Panc1 (cell line): ENCODE results near the gene WFIKKN1. TPM values are rescaled to one million over a fixed set of nuclear protein-coding genes. Genes with fewer than 3 reads are reported as not detected.

Experiments
- ATAC-seq: fragments of 200-7000 bp; cut with Tn5 transposase; 2 replicates; pipeline ENCODE4 v1.9.1; 2020; ENCODE audit warnings: mild to moderate bottlenecking, moderate library complexity
- BruUV-seq: library from RNA; stranded (reverse); fragments of 400-500 nt; replicated peaks from 2 replicates; lab custom pipeline; 2021; lab: Mats Ljungman, UMichigan
- CTCF ChIA-PET: fragments of 300-600 bp; sonication (Branson Sonifier 250); formaldehyde crosslinking; loops from one replicate; lab custom pipeline; 2022; ENCODE audit warnings: antibody characterized with exemption; lab: Charles Lee
- POLR2A ChIA-PET: fragments of 300-600 bp; sonication (Branson Sonifier 250); formaldehyde crosslinking; loops from one replicate; lab custom pipeline; 2022; ENCODE audit warnings: antibody characterized with exemption; lab: Charles Lee
- DNase-seq: peaks from one replicate; pipeline ENCODE4 v3.0.0-alpha.2; 2010; ENCODE audit warnings: low read depth, low spot score
- H3K27ac ChIP-seq: 2 replicates; pipeline ENCODE4 v1.5.1; 2011; ENCODE audit warnings: mild to moderate bottlenecking, low read length, inconsistent platforms
- H3K27me3 ChIP-seq: fragments of 200-500 bp; sonication (Bioruptor generic); 2 replicates; pipeline ENCODE4 v1.6.0; 2014; ENCODE audit warnings: low read length, inconsistent platforms; ENCODE audit not compliant: control insufficient read depth, insufficient read depth
- H3K36me3 ChIP-seq: fragments of 200-500 bp; sonication (Bioruptor generic); 2 replicates; pipeline ENCODE4 v1.5.1; 2014; ENCODE audit warnings: inconsistent platforms, mild to moderate bottlenecking, low read length, moderate library complexity; ENCODE audit not compliant: control insufficient read depth, insufficient read depth
- H3K4me1 ChIP-seq: 2 replicates; pipeline ENCODE4 v1.5.1; 2011; ENCODE audit warnings: inconsistent platforms, mild to moderate bottlenecking, low read length, moderate library complexity; ENCODE audit not compliant: control insufficient read depth, insufficient read depth
- H3K4me3 ChIP-seq, 2 experiments: 2 replicates each; pipeline ENCODE4 v1.5.1; 2011 to 2012; ENCODE audit warnings: low read depth in 2 of 2, low read length in 2 of 2, mild to moderate bottlenecking in 2 of 2, inconsistent platforms in 1 of 2, moderate library complexity in 1 of 2
- H3K9me3 ChIP-seq: fragments of 200-500 bp; sonication (Bioruptor generic); 2 replicates; pipeline ENCODE4 v1.5.1; 2014; ENCODE audit warnings: low read depth, mild to moderate bottlenecking, inconsistent platforms, low read length, moderate library complexity; ENCODE audit not compliant: control insufficient read depth, insufficient read depth
- POLR2AphosphoS5 ChIP-seq: IDR thresholded peaks from 2 replicates; pipeline ENCODE4 v1.6.1; 2012; ENCODE audit warnings: mild to moderate bottlenecking, low read depth, low read length, moderate library complexity
- SIN3A ChIP-seq: IDR thresholded peaks from 2 replicates; pipeline ENCODE4 v1.6.1; 2012; ENCODE audit warnings: low read depth, mild to moderate bottlenecking, low read length, moderate library complexity, borderline replicate concordance; ENCODE audit not compliant: insufficient read depth
- TCF7L2 ChIP-seq: IDR thresholded peaks from 2 replicates; pipeline ENCODE4 v1.6.1; 2011; ENCODE audit warnings: mild to moderate bottlenecking, low read depth, low read length, inconsistent platforms
- in situ Hi-C: cut with HindIII; loops from 2 replicates; pipeline ENCODE4 v1.10.0; 2016; ENCODE audit warnings: low sequenced_read_pairs, low pct_unique_long_range_greater_than_20kb
- intact Hi-C: fragments of 100-400 bp; cut with micrococcal nuclease; formaldehyde crosslinking; loops from one replicate; pipeline ENCODE4 v1.10.0; 2022; ENCODE audit not compliant: unreplicated experiment
- total RNA-seq: library from RNA; stranded (reverse); gene quantifications from one replicate; pipeline ENCODE4 v1.2.1, GENCODE V29; 2021; ENCODE audit not compliant: unreplicated experiment
- TF ChIP-seq, protein P1 (sequence below): fragments of 450-650 bp; IDR thresholded peaks from 2 replicates; pipeline ENCODE4 v1.5.1; 2017; ENCODE audit warnings: mild to moderate bottlenecking
- TF ChIP-seq, protein P2 (sequence below), 2 experiments: IDR thresholded peaks; 2 replicates each; pipeline ENCODE4 v1.6.1; 2011 to 2012; ENCODE audit warnings: low read depth in 2 of 2, control low read depth in 1 of 2, low read length in 1 of 2, mild to moderate bottlenecking in 1 of 2, moderate library complexity in 1 of 2; ENCODE audit not compliant: insufficient read depth in 1 of 2

WFIKKN1 gene
- total RNA-seq, 1 experiment from 2014 or later = 2.0 TPM

DNA sequence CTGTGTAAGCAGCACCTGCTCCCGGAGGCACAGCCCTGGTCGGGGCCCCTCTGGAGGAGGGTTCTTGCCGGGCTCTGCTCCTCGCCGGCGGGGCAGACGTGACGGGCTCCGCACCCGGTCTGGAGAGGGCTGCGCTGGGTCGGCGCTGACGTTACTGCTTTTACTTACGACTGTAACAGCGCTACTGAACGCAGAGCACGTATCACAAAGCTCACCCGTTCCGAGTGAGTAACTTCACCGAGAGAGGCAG lies 42.2 kb upstream of the WFIKKN1 start:
- CTCF ChIA-PET = interaction anchor here (0.5 kb wide), 1 partner anchor 66 kb away, joined by 6 read pairs; no protein-coding TSS in a partner anchor
- no peak for TF ChIP-seq POLR2AphosphoS5
- TF ChIP-seq SIN3A = no peak
- TF ChIP-seq, protein P1, sequence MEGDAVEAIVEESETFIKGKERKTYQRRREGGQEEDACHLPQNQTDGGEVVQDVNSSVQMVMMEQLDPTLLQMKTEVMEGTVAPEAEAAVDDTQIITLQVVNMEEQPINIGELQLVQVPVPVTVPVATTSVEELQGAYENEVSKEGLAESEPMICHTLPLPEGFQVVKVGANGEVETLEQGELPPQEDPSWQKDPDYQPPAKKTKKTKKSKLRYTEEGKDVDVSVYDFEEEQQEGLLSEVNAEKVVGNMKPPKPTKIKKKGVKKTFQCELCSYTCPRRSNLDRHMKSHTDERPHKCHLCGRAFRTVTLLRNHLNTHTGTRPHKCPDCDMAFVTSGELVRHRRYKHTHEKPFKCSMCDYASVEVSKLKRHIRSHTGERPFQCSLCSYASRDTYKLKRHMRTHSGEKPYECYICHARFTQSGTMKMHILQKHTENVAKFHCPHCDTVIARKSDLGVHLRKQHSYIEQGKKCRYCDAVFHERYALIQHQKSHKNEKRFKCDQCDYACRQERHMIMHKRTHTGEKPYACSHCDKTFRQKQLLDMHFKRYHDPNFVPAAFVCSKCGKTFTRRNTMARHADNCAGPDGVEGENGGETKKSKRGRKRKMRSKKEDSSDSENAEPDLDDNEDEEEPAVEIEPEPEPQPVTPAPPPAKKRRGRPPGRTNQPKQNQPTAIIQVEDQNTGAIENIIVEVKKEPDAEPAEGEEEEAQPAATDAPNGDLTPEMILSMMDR = no peak
- BruUV-seq = TSS peak; percentile 93

DNA sequence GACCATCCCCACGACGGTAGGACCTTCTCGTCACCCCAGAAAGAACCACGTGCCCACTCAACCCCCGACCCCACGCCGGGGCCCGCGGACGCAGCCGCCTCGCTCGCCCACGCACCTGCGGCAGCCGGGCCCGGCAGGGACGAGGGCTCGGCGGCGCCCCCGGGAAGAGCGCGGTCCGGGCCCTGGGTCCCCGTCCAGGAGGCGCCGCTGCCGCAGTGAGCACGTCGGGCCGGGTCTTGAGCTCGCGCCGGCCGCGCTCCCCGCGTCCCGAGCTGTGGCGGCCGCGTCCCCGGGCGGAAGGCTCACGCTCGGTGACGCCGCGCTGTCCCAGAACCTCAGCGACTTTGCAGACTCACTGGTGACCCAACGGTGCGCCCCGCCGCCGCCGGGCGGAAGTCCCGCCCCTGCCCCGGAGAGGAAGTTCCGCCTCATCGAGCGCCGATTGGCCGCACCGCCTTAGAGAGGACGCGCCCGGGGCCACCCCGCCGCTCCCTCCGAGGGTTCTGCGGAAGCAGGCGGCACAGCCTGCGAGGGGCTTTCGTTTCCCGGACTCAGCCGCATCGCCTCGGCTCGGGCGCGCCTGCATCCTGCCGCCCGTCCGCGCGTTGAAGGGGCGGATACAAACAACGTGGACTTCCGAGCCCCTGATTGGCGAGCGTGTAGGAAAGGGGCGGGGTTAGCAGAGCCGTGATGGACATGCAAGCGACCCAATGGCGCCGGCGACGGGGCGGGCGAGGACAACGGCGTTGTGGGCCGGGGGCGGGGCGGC lies 41.7 kb upstream of the WFIKKN1 start:
- POLR2A ChIA-PET = interaction anchor here (1.0 kb wide), 1 partner anchor 87 kb away, joined by 3 read pairs; no protein-coding TSS in a partner anchor
- CTCF ChIA-PET = interaction anchor here (0.5 kb wide), 1 partner anchor 65 kb away, joined by 6 read pairs; no protein-coding TSS in a partner anchor
- intact Hi-C loops (no loop called here), in situ Hi-C loops (no loop called here)
- peaks cover 45% of the 10 kb centered on the region for H3K4me1 ChIP-seq
- DNase-seq = peak; percentile 64
- H3K27ac ChIP-seq = peak overlapping the region; percentile 90
- no peaks in the 10 kb centered on the region for H3K27me3 ChIP-seq
- BruUV-seq = no TSS peak
- peak; percentile 83 for ATAC-seq
- TF ChIP-seq, protein P2, sequence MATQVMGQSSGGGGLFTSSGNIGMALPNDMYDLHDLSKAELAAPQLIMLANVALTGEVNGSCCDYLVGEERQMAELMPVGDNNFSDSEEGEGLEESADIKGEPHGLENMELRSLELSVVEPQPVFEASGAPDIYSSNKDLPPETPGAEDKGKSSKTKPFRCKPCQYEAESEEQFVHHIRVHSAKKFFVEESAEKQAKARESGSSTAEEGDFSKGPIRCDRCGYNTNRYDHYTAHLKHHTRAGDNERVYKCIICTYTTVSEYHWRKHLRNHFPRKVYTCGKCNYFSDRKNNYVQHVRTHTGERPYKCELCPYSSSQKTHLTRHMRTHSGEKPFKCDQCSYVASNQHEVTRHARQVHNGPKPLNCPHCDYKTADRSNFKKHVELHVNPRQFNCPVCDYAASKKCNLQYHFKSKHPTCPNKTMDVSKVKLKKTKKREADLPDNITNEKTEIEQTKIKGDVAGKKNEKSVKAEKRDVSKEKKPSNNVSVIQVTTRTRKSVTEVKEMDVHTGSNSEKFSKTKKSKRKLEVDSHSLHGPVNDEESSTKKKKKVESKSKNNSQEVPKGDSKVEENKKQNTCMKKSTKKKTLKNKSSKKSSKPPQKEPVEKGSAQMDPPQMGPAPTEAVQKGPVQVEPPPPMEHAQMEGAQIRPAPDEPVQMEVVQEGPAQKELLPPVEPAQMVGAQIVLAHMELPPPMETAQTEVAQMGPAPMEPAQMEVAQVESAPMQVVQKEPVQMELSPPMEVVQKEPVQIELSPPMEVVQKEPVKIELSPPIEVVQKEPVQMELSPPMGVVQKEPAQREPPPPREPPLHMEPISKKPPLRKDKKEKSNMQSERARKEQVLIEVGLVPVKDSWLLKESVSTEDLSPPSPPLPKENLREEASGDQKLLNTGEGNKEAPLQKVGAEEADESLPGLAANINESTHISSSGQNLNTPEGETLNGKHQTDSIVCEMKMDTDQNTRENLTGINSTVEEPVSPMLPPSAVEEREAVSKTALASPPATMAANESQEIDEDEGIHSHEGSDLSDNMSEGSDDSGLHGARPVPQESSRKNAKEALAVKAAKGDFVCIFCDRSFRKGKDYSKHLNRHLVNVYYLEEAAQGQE (IDR thresholded peaks at IDR 0.05; ENCODE audit: insufficient read depth in 1 of 2, low read depth in 2 of 2, low read length in 1 of 2) = no peak
- TF ChIP-seq, protein P1 = no peak
- TF ChIP-seq SIN3A = no peak; the same call in 1 of the 2 replicates
- no peak for TF ChIP-seq TCF7L2
- TF ChIP-seq POLR2AphosphoS5 = no peak; the same call in 1 of the 2 replicates
- H3K36me3 ChIP-seq = no peaks in the 10 kb centered on the region
- no peaks in the 10 kb centered on the region for H3K9me3 ChIP-seq
- peak overlapping the region; percentile 78 to 79 for H3K4me3 ChIP-seq

More for the DNA sequence above, 42.2 kb upstream of the WFIKKN1 start:
- in situ Hi-C loops = no loop called here
- no peaks in the 10 kb centered on the region for H3K9me3 ChIP-seq
- H3K27me3 ChIP-seq = no peaks in the 10 kb centered on the region
- ATAC-seq = peak; percentile 11
- no peak for DNase-seq
- H3K4me3 ChIP-seq = peak overlapping the region; percentile 78 to 79
- H3K4me1 ChIP-seq = peaks cover 39% of the 10 kb centered on the region
- no peaks in the 10 kb centered on the region for H3K36me3 ChIP-seq
- POLR2A ChIA-PET = interaction anchor here (1.0 kb wide), 1 partner anchor 88 kb away, joined by 3 read pairs; no protein-coding TSS in a partner anchor
- peak overlapping the region; percentile 90 for H3K27ac ChIP-seq
- intact Hi-C loops = no loop called here
